A549 (cell line): ENCODE results near the gene IL4R. TPM values are rescaled to one million over a fixed set of nuclear protein-coding genes. Genes with fewer than 3 reads are reported as not detected.

Experiments used
- ATAC-seq, 2 experiments: fragments of 200-7000 bp in 1 of 2; fragments of >200 bp in 1 of 2; cut with Nextera tagmentation in 1 of 2; cut with Tn5 transposase in 1 of 2; 3 replicates each; pipeline versions ENCODE4 v1.8.0 to v1.9.1; 2018 to 2020; ENCODE audit warnings: mild to moderate bottlenecking in 1 of 2, moderate library complexity in 1 of 2
- CTCF ChIA-PET: fragments of 300-600 bp; sonication (Branson Sonifier 250); formaldehyde crosslinking; extraction: SDS; loops from one replicate; lab custom pipeline; 2021; ENCODE audit warnings: antibody characterized with exemption, inconsistent platforms; lab: Yijun Ruan, JAX
- POLR2A ChIA-PET: fragments of 350-600 bp; formaldehyde crosslinking; extraction: SDS; loops from one replicate; lab custom pipeline; 2021; ENCODE audit warnings: antibody characterized with exemption, inconsistent platforms; lab: Yijun Ruan, JAX
- DNase-seq, 2 experiments: peaks; one replicate each; pipeline versions ENCODE4 v3.0.0 to v3.0.0-alpha.2; 2011 to 2016; ENCODE audit warnings: low read depth in 1 of 2, low spot score in 1 of 2
- FAIRE-seq: peaks from 2 replicates; lab custom pipeline; 2011; peaks lifted over from hg19 to GRCh38; lab: Jason Lieb, UNC
- H3K27ac ChIP-seq, 2 experiments: fragments of >200 bp; sonication (Bioruptor Twin); formaldehyde crosslinking; 3 replicates each; pipeline ENCODE4 v1.5.1; 2016 to 2017
- H3K4me1 ChIP-seq: fragments of >200 bp; sonication (Bioruptor Twin); formaldehyde crosslinking; 3 replicates; pipeline ENCODE4 v1.6.1; 2016
- H3K4me2 ChIP-seq: fragments of >200 bp; sonication (Bioruptor Twin); formaldehyde crosslinking; 3 replicates; pipeline ENCODE4 v1.6.1; 2016
- H3K4me3 ChIP-seq: fragments of >200 bp; sonication (Bioruptor Twin); formaldehyde crosslinking; 3 replicates; pipeline ENCODE4 v1.5.1; 2016
- H3K9me3 ChIP-seq: fragments of >200 bp; sonication (Bioruptor Twin); formaldehyde crosslinking; 3 replicates; pipeline ENCODE4 v1.6.1; 2016
- CBX2 ChIP-seq: fragments of 200-600 bp; sonication (generic); IDR thresholded peaks from 2 replicates; pipeline ENCODE4 v1.6.1; 2016; ENCODE audit warnings: low read depth, mild to moderate bottlenecking, borderline replicate concordance
- CHD2 ChIP-seq: fragments of 150-350 bp; IDR thresholded peaks from 2 replicates; pipeline ENCODE4 v1.6.1; 2014; ENCODE audit warnings: low read length; ENCODE audit not compliant: partially characterized antibody
- CHD4 ChIP-seq: fragments of 200-600 bp; sonication (generic); IDR thresholded peaks from 2 replicates; pipeline ENCODE4 v1.6.1; 2016; ENCODE audit warnings: antibody characterized with exemption, mild to moderate bottlenecking, borderline replicate concordance
- CTCF ChIP-seq: fragments of >200 bp; sonication (Bioruptor Twin); formaldehyde crosslinking; IDR thresholded peaks from 3 replicates; pipeline ENCODE4 v1.5.1; 2016
- EHF ChIP-seq: fragments of 250-450 bp; sonication (Bioruptor Pico); IDR thresholded peaks from 2 replicates; pipeline ENCODE4 v1.5.0; 2020; ENCODE audit warnings: mild to moderate bottlenecking
- FOSB ChIP-seq: fragments of 250-450 bp; sonication (Bioruptor Pico); IDR thresholded peaks from 2 replicates; pipeline ENCODE4 v1.5.0; 2020; ENCODE audit warnings: mild to moderate bottlenecking, moderate library complexity
- HDAC2 ChIP-seq: fragments of 200-600 bp; sonication (generic); IDR thresholded peaks from 2 replicates; pipeline ENCODE4 v1.6.1; 2016
- HEYL ChIP-seq: fragments of 250-450 bp; sonication (Bioruptor Pico); IDR thresholded peaks from 2 replicates; pipeline ENCODE4 v1.8.0; 2021; ENCODE audit warnings: mild to moderate bottlenecking, moderate library complexity
- HOXA7 ChIP-seq: fragments of 250-450 bp; sonication (Bioruptor Pico); IDR thresholded peaks from 2 replicates; pipeline ENCODE4 v1.5.0; 2020; ENCODE audit warnings: mild to moderate bottlenecking, moderate library complexity
- HOXB13 ChIP-seq: fragments of 250-450 bp; sonication (Bioruptor Pico); IDR thresholded peaks from 2 replicates; pipeline ENCODE4 v1.5.0; 2020; ENCODE audit warnings: low read depth, mild to moderate bottlenecking, moderate library complexity
- JUNB ChIP-seq: fragments of >200 bp; sonication (Bioruptor Twin); formaldehyde crosslinking; IDR thresholded peaks from 2 replicates; pipeline ENCODE4 v1.6.1; 2016
- KDM5A ChIP-seq: fragments of 200-600 bp; sonication (generic); IDR thresholded peaks from 2 replicates; pipeline ENCODE4 v1.6.1; 2016; ENCODE audit warnings: antibody characterized with exemption, mild to moderate bottlenecking
- MYC ChIP-seq: IDR thresholded peaks from 2 replicates; pipeline ENCODE4 v1.6.1; 2012; ENCODE audit warnings: mild to moderate bottlenecking, inconsistent platforms, low read length, improper control_type of control experiment, borderline replicate concordance
- PHF8 ChIP-seq: fragments of 200-600 bp; sonication (generic); IDR thresholded peaks from 2 replicates; pipeline ENCODE4 v1.6.1; 2016; ENCODE audit warnings: low read depth, mild to moderate bottlenecking, antibody characterized with exemption, moderate library complexity, borderline replicate concordance
- POLR2AphosphoS2 ChIP-seq: conservative IDR thresholded peaks from 2 replicates; pipeline ENCODE4 v1.6.1; 2012; ENCODE audit warnings: low read length, improper control_type of control experiment, inconsistent platforms
- RCOR1 ChIP-seq: fragments of 150-350 bp; IDR thresholded peaks from 2 replicates; pipeline ENCODE4 v1.6.1; 2014; ENCODE audit warnings: antibody characterized with exemption, low read length, low read depth
- RNF2 ChIP-seq: fragments of 200-600 bp; sonication (generic); IDR thresholded peaks from 2 replicates; pipeline ENCODE4 v1.6.1; 2016; ENCODE audit warnings: low read depth, mild to moderate bottlenecking, antibody characterized with exemption, moderate library complexity, borderline replicate concordance
- SREBF2 ChIP-seq: fragments of 450-650 bp; IDR thresholded peaks from 2 replicates; pipeline ENCODE4 v1.6.1; 2014; ENCODE audit warnings: mild to moderate bottlenecking, moderate library complexity
- USF2 ChIP-seq: fragments of 450-650 bp; IDR thresholded peaks from 2 replicates; pipeline ENCODE4 v1.6.1; 2014; ENCODE audit warnings: antibody characterized with exemption
- ZNF302 ChIP-seq: fragments of 250-450 bp; sonication (Bioruptor Pico); IDR thresholded peaks from 2 replicates; pipeline ENCODE4 v1.9.0; 2021; ENCODE audit warnings: inconsistent platforms, mild to moderate bottlenecking, moderate library complexity
- ZSCAN20 ChIP-seq: fragments of 250-450 bp; sonication (Bioruptor Pico); IDR thresholded peaks from 2 replicates; pipeline ENCODE4 v1.8.0; 2022; ENCODE audit warnings: mild to moderate bottlenecking, moderate library complexity
- WGBS: methylation state at CpG from one replicate; pipeline ENCODE4 v1.1.6; 2017; ENCODE audit errors: missing lambda C conversion rate; 5-methylcytosine and 5-hydroxymethylcytosine counted together
- polyA plus RNA-seq, 4 experiments: library from polyadenylated mRNA; depleted of rRNA in 3 of 4; stranded (reverse); fragments of >200 nt; fragmentation: RNase III in 1 of 4; extraction: RNeasy Plus Mini Kit Qiagen cat#74134 plus additional on column Dnase treatment in 1 of 4; gene quantifications; 2 replicates in 3 of 4; 3 replicates in 1 of 4; pipeline ENCODE4 v1.2.3, GENCODE V29; 2011 to 2017
- TF ChIP-seq, protein P1 (sequence below): fragments of 250-450 bp; sonication (Bioruptor Pico); IDR thresholded peaks from 2 replicates; pipeline ENCODE4 v1.5.0; 2021; ENCODE audit warnings: mild to moderate bottlenecking, moderate library complexity, borderline replicate concordance
- TF ChIP-seq, protein P2 (sequence below): IDR thresholded peaks from 2 replicates; pipeline ENCODE4 v1.6.1; 2012

Gene IL4R
- polyA plus RNA-seq, 2 of the 4 experiments (the other 2 are of a cell fraction) = 14.4 to 19.3 TPM

DNA sequence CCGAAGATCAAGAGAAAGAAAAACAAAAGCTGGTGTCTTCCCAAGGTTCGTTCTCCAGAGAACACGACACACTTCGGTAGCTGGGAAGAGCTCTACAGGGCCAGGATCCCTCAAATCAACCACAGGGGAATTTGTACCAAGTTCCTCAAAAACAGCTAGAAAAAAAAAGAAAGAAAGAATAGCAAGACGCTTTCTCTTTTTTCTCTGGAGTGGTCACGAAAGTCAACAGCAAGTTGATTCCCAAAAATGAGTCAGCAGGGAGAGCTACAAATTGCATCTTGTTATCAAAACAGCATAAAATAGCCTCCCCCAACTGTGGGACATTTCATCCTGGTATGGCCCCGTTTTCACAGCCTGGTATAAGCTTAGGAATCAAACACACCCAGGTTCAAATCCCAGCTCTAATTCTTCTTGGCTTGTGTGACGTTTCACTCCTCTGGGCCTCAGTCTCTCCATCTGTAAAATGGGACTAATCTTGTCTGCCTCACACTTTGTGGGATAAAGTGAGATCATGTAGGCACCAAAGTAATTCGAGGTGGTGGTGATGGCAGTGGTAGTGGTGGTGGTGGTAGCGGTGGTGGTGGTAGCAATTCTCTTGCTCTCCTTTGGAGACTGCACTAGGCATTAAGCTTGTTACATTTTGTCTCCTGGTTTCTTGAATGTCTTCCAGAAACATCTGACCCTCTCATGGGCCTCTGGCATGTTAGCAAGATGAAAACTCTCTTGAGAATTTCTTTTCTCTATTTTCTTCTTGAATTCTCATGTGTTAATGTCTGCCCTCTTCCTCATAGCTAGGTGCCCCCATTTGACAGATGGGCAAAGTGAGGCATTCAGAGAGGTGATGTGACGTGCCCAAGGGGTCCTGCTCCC, 87.2 kb downstream of the IL4R start:
- TF ChIP-seq CHD4 (no peak), PHF8 (no peak), USF2 (no peak), RNF2 (no peak), HOXA7 (CRISPR knock-in tag) (no peak), HOXB13 (no peak), POLR2AphosphoS2 (no peak), HEYL (CRISPR knock-in tag) (no peak), KDM5A (no peak), SREBF2 (no peak), CBX2 (no peak), CHD2 (no peak), ZSCAN20 (CRISPR knock-in tag) (no peak), HDAC2 (no peak), RCOR1 (no peak), MYC (no peak)
- TF ChIP-seq, protein P1, sequence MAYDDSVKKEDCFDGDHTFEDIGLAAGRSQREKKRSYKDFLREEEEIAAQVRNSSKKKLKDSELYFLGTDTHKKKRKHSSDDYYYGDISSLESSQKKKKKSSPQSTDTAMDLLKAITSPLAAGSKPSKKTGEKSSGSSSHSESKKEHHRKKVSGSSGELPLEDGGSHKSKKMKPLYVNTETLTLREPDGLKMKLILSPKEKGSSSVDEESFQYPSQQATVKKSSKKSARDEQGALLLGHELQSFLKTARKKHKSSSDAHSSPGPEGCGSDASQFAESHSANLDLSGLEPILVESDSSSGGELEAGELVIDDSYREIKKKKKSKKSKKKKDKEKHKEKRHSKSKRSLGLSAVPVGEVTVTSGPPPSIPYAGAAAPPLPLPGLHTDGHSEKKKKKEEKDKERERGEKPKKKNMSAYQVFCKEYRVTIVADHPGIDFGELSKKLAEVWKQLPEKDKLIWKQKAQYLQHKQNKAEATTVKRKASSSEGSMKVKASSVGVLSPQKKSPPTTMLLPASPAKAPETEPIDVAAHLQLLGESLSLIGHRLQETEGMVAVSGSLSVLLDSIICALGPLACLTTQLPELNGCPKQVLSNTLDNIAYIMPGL = no peak
- TF ChIP-seq, protein P2, sequence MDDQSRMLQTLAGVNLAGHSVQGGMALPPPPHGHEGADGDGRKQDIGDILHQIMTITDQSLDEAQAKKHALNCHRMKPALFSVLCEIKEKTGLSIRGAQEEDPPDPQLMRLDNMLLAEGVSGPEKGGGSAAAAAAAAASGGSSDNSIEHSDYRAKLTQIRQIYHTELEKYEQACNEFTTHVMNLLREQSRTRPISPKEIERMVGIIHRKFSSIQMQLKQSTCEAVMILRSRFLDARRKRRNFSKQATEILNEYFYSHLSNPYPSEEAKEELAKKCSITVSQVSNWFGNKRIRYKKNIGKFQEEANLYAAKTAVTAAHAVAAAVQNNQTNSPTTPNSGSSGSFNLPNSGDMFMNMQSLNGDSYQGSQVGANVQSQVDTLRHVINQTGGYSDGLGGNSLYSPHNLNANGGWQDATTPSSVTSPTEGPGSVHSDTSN = no peak
- no peak overlapping the region for H3K27ac ChIP-seq
- H3K4me3 ChIP-seq = no peak overlapping the region
- peaks cover 13% of the 10 kb centered on the region; the same call in 1 of the 3 replicates for H3K9me3 ChIP-seq
- H3K4me2 ChIP-seq = peak overlapping the region; percentile 36; the same call in 1 of the 3 replicates
- ChIA-PET POLR2A (interaction anchor here (1.1 to 1.3 kb wide), 2 partner anchors 158 to 197 kb away, joined by 3 read pairs; partner anchors contain the start of gene KDM8), CTCF (interaction anchor here (1.3 to 1.8 kb wide), 3 partner anchors 29 to 166 kb away, joined by 3 to 8 read pairs (median 8); no protein-coding TSS in a partner anchor)
- WGBS = 23% methylated on average over 11 of the region's 11 CpGs
- no peaks in the 10 kb centered on the region for H3K4me1 ChIP-seq
- FAIRE-seq (no peak), ATAC-seq (no peak), DNase-seq (no peak)

GRCh38 chr16:27401768-27402568, 88.2 kb downstream of the IL4R start, which contains the start of gene IL21R:
Gene IL21R, plus strand, starts transcription at chr16:27402174. Its CDS starts 27,898 bp downstream, at chr16:27430072.
- ATAC-seq (peak; percentile 46 to 55; a peak in 3 of 6 replicates), DNase-seq (no peak), FAIRE-seq (no peak)
- no peak for TF ChIP-seq HOXB13
- TF ChIP-seq POLR2AphosphoS2 = no peak
- no peak for TF ChIP-seq CBX2
- TF ChIP-seq FOSB = no peak
- TF ChIP-seq ZNF302 = no peak
- TF ChIP-seq RNF2 = no peak
- no peak for TF ChIP-seq CHD4
- TF ChIP-seq EHF (CRISPR knock-in tag) = no peak
- TF ChIP-seq HOXA7 (CRISPR knock-in tag) = no peak
- no peak for TF ChIP-seq CTCF
- TF ChIP-seq SREBF2 = no peak
- TF ChIP-seq JUNB = no peak
- ChIA-PET POLR2A (no interaction called here), CTCF (interaction anchor here (1.8 kb wide), 2 partner anchors 34 to 167 kb away, joined by 8 read pairs; no protein-coding TSS in a partner anchor)
- Histone ChIP-seq H3K4me1 (no peaks in the 10 kb centered on the region), H3K9me3 (peaks cover 3% of the 10 kb centered on the region; the same call in 1 of the 3 replicates), H3K4me2 (no peak within 1 kb of the TSS), H3K27ac (no peak within 1 kb of the TSS), H3K4me3 (no peak within 1 kb of the TSS)
- WGBS = 28% methylated on average over 13 of the region's 23 CpGs
